OCI-LY3 (cell line): Measurements from ENCODE around the gene PSMB3.

ENCODE experiments used
- H2AFZ ChIP-seq: fragments of 200-600, 300-600 bp; shearing (Covaris generic); 2 replicates; pipeline ENCODE4 v1.6.0; 2014; ENCODE audit warnings: antibody characterized with exemption, low read depth, low read length
- H3K27ac ChIP-seq: fragments of 200-600, 300-600 bp; sonication (generic); 2 replicates; pipeline ENCODE4 v1.5.1; 2014; ENCODE audit warnings: mild to moderate bottlenecking, low read length, moderate library complexity, mixed read lengths
- H3K27me3 ChIP-seq: fragments of 200-600, 300-600 bp; sonication (generic); 2 replicates; pipeline ENCODE4 v1.6.1; 2014; ENCODE audit warnings: low read depth, low read length, mixed read lengths
- H3K36me3 ChIP-seq: fragments of 200-600, 300-600 bp; sonication (generic); replicated peaks from 2 replicates; pipeline ENCODE3; 2014; ENCODE audit warnings: low read depth, low read length, mixed read lengths
- H3K4me1 ChIP-seq: fragments of 300-600, 200-600 bp; sonication (generic); 2 replicates; pipeline ENCODE4 v1.6.1; 2014; ENCODE audit warnings: low read length, mixed read lengths
- H3K4me2 ChIP-seq: fragments of 200-600, 300-600 bp; sonication (generic); 2 replicates; pipeline ENCODE4 v1.6.1; 2014; ENCODE audit warnings: low read length, mixed read lengths
- H3K4me3 ChIP-seq: fragments of 300-600, 200-600 bp; sonication (generic); 2 replicates; pipeline ENCODE4 v1.5.1; 2014; ENCODE audit warnings: antibody characterized with exemption, mild to moderate bottlenecking, low read length, moderate library complexity
- H3K79me2 ChIP-seq: fragments of 300-600, 200-600 bp; shearing (Covaris generic); 2 replicates; pipeline ENCODE4 v1.6.1; 2014; ENCODE audit warnings: mild to moderate bottlenecking, low read length, mixed read lengths
- H3K9ac ChIP-seq: fragments of 300-600, 200-600 bp; shearing (Covaris generic); 2 replicates; pipeline ENCODE4 v1.6.0; 2014; ENCODE audit warnings: mild to moderate bottlenecking, low read length, moderate library complexity
- H3K9me3 ChIP-seq: fragments of 200-600, 300-600 bp; shearing (Covaris generic); 2 replicates; pipeline ENCODE4 v1.6.1; 2014; ENCODE audit warnings: low read length, mixed read lengths; ENCODE audit not compliant: insufficient read depth
- H4K20me1 ChIP-seq: fragments of 200-600, 300-600 bp; sonication (generic); 2 replicates; pipeline ENCODE4 v1.6.1; 2016; ENCODE audit warnings: low read length, mixed read lengths; ENCODE audit not compliant: insufficient read depth
- EZH2phosphoT487 ChIP-seq: fragments of 200-600 bp; shearing (Covaris generic); IDR thresholded peaks from 2 replicates; pipeline ENCODE4 v1.6.1; 2018; ENCODE audit warnings: antibody characterized with exemption, mixed run types, low read depth
- TF ChIP-seq, protein P1 (sequence below): fragments of 200-600, 300-600 bp; sonication (generic); IDR thresholded peaks from 2 replicates; pipeline ENCODE4 v1.5.1; 2014; ENCODE audit warnings: antibody characterized with exemption, low read length, low read depth

PSMB3 gene

DNA sequence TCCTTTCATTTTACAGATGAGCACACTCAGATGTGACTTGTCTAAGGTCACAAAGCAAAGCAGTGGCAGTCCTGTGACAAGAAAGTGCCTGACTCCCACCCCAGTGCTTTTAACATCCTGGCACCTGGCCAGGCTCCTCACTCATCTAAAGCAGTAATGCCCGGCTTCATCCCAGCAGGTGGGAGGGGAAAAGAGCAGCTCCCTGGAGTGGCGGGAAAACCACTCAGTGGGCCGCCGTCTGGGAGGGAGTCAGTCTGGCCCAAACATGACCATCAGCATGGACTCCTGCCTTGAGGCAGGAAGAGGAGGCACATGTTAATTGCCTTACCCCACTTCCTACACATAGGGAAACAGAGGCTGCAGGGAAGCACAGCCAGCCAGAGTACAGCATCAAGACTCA is 7.0 kb upstream of the PSMB3 start:
- H3K27ac ChIP-seq = no peak overlapping the region
- TF ChIP-seq EZH2phosphoT487 = no peak
- TF ChIP-seq, protein P1, sequence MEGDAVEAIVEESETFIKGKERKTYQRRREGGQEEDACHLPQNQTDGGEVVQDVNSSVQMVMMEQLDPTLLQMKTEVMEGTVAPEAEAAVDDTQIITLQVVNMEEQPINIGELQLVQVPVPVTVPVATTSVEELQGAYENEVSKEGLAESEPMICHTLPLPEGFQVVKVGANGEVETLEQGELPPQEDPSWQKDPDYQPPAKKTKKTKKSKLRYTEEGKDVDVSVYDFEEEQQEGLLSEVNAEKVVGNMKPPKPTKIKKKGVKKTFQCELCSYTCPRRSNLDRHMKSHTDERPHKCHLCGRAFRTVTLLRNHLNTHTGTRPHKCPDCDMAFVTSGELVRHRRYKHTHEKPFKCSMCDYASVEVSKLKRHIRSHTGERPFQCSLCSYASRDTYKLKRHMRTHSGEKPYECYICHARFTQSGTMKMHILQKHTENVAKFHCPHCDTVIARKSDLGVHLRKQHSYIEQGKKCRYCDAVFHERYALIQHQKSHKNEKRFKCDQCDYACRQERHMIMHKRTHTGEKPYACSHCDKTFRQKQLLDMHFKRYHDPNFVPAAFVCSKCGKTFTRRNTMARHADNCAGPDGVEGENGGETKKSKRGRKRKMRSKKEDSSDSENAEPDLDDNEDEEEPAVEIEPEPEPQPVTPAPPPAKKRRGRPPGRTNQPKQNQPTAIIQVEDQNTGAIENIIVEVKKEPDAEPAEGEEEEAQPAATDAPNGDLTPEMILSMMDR = no peak
- no peaks in the 10 kb centered on the region for H3K27me3 ChIP-seq

DNA sequence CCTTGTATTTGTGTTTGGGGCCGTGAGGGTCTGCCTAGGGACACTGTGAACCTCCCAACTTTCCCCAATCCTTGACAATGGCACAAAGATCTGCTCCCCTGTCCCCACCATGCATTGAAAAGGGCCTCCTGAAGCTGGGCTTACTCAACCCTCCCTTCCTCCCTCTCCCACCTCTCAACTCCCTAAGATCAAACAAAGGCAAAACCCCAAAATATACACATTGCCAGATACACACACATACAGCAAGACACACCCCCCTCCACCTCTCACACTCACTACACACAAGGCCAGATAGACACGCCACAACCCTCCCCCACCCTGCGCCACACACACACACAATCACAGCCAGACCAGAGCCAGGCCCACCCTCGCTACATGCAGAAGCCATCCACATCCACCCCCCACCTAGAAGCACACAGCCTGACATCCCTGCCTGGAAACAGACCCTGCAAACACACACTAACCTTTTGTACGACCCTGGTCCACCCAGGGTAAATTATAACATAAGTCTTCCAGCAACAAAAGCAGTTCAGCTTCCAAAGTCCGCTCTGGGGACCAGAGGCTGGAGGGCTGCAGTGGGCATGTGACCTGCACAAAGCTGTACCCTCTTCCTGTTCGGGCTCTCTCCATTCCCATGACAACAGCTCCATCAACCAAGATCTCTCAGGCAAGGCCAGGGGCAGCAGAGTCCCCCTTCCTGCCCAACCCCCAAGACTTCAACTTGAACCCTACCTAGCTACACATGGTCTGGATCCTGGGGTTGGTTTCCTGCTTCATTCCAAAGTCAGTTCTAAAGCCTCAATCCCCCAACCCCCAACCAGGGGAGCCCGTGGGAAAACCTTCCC is 6.3 kb upstream of the PSMB3 start:
- Histone ChIP-seq H3K27me3 (no peaks in the 10 kb centered on the region), H2AFZ (no peak overlapping the region), H3K4me1 (peaks cover 26% of the 10 kb centered on the region), H3K36me3 (peaks cover 10% of the 10 kb centered on the region), H3K9ac (peak overlapping the region; percentile 99), H3K79me2 (peaks cover 61% of the 10 kb centered on the region), H3K27ac (peak overlapping the region; percentile 80), H3K9me3 (no peaks in the 10 kb centered on the region), H4K20me1 (peaks cover 7% of the 10 kb centered on the region), H3K4me2 (peak overlapping the region; percentile 91), H3K4me3 (peak overlapping the region; percentile 86)
- TF ChIP-seq EZH2phosphoT487 = no peak
- TF ChIP-seq, protein P1 = no peak

More for the DNA sequence above, 7.0 kb upstream of the PSMB3 start:
- Histone ChIP-seq H4K20me1 (peaks cover 9% of the 10 kb centered on the region), H3K4me2 (peak overlapping the region; percentile 91), H3K79me2 (peaks cover 67% of the 10 kb centered on the region), H3K4me3 (peak overlapping the region; percentile 86), H3K4me1 (peaks cover 19% of the 10 kb centered on the region), H3K9me3 (no peaks in the 10 kb centered on the region), H3K36me3 (peaks cover 10% of the 10 kb centered on the region), H3K9ac (peak overlapping the region; percentile 99; the same call in 1 of the 2 replicates), H2AFZ (no peak overlapping the region)

- TF ChIP-seq, protein P1 = no peak
- TF ChIP-seq EZH2phosphoT487 = no peak
- peak overlapping the region; percentile 99 for H3K9ac ChIP-seq
- peak overlapping the region; percentile 91 for H3K4me2 ChIP-seq
- peaks cover 53% of the 10 kb centered on the region for H3K79me2 ChIP-seq
- H2AFZ ChIP-seq = no peak overlapping the region
- no peaks in the 10 kb centered on the region for H3K9me3 ChIP-seq
- peaks cover 7% of the 10 kb centered on the region for H4K20me1 ChIP-seq
- peaks cover 29% of the 10 kb centered on the region for H3K4me1 ChIP-seq
- peak overlapping the region; percentile 80 for H3K27ac ChIP-seq
- H3K27me3 ChIP-seq = no peaks in the 10 kb centered on the region
- H3K4me3 ChIP-seq = peak overlapping the region; percentile 86
- peaks cover 10% of the 10 kb centered on the region for H3K36me3 ChIP-seq
Measured at GRCh38 chr17:38746849-38747462, 5.6 kb upstream of the PSMB3 start.

- Histone ChIP-seq H3K4me1 (peaks cover 29% of the 10 kb centered on the region), H2AFZ (peak overlapping the region; percentile 57), H3K27me3 (no peaks in the 10 kb centered on the region), H3K4me2 (peak overlapping the region; percentile 91), H3K79me2 (peaks cover 49% of the 10 kb centered on the region), H3K27ac (peak overlapping the region; percentile 80), H3K9ac (peak overlapping the region; percentile 99), H3K4me3 (peak overlapping the region; percentile 86), H4K20me1 (peaks cover 7% of the 10 kb centered on the region), H3K36me3 (peaks cover 7% of the 10 kb centered on the region), H3K9me3 (no peaks in the 10 kb centered on the region)
- TF ChIP-seq, protein P1 = peak; percentile 43
- no peak for TF ChIP-seq EZH2phosphoT487
Measured at GRCh38 chr17:38747463-38748148, 4.9 kb upstream of the PSMB3 start.
